Smooth muscle cell of the umbilical artery (primary cell): ENCODE results near the gene PPP1R26. TPM values are rescaled to one million over a fixed set of nuclear protein-coding genes. Genes with fewer than 3 reads are reported as not detected.

ENCODE experiments used
- total RNA-seq: library from RNA; depleted of rRNA; stranded (reverse); fragments of >200 nt; gene quantifications from 2 replicates; pipeline ENCODE4 v1.2.3, GENCODE V29; 2014

PPP1R26 gene
- 10.4 and 21.3 TPM in 2 replicates for total RNA-seq

GRCh38 chr9:135479469-135480052 lies at the start of gene PPP1R26:
PPP1R26 (plus strand) TSS chr9:135479782; CDS start chr9:135484511, 4,729 bp downstream.

GRCh38 chr9:135500525-135501260 lies 21.1 kb downstream of the PPP1R26 start, which contains the start of gene MRPS2:
MRPS2 (plus strand) TSS chr9:135500682; CDS start chr9:135500711, 29 bp downstream.

GRCh38 chr9:135520916-135521607 lies 41.5 kb downstream of the PPP1R26 start, which contains the start of gene LCN1:
LCN1 (plus strand) TSS chr9:135521440; CDS start chr9:135521498, 58 bp downstream.

Other genes with a start within 250 kb of the PPP1R26 start
- gene MRPS2, start 20.9 kb downstream of the PPP1R26 start, total RNA-seq, result 5.3 and 11.6 TPM in 2 replicates
- gene LCN1, start 41.7 kb downstream of the PPP1R26 start, total RNA-seq, result 0.59 TPM in 1 of 2 replicates, not detected in the other
- not detected in 2 replicates for gene OBP2A, start 66.3 kb downstream of the PPP1R26 start, total RNA-seq
- gene PAEP, start 82.0 kb downstream of the PPP1R26 start, total RNA-seq, result not detected in 2 replicates
- gene GLT6D1, start 159.8 kb downstream of the PPP1R26 start, total RNA-seq, result not detected in 2 replicates
- not detected in 2 replicates for gene LCN9, start 183.5 kb downstream of the PPP1R26 start, total RNA-seq
- gene SOHLH1, start 219.7 kb downstream of the PPP1R26 start, total RNA-seq, result not detected in 2 replicates
- gene KCNT1, start 222.4 kb downstream of the PPP1R26 start, total RNA-seq, result not detected in 2 replicates